KMS-11 (cell line): Measurements from ENCODE around the gene PSMB7.

Experiments
- H2AFZ ChIP-seq: fragments of 200-600 bp; sonication (generic); 2 replicates; pipeline ENCODE4 v1.6.1; 2016; ENCODE audit warnings: antibody characterized with exemption, mixed run types, low read depth
- H3K27ac ChIP-seq: fragments of 200-600 bp; sonication (generic); 2 replicates; pipeline ENCODE4 v1.6.1; 2016; ENCODE audit warnings: mild to moderate bottlenecking, mixed run types
- H3K27me3 ChIP-seq: fragments of 200-600 bp; sonication (generic); 2 replicates; pipeline ENCODE4 v1.6.1; 2017; ENCODE audit warnings: mild to moderate bottlenecking, low read depth, mixed run types, moderate library complexity; ENCODE audit not compliant: insufficient read depth
- H3K36me3 ChIP-seq: fragments of 200-600 bp; sonication (generic); 2 replicates; pipeline ENCODE4 v1.6.1; 2017; ENCODE audit warnings: mild to moderate bottlenecking, mixed run types; ENCODE audit not compliant: insufficient read depth
- H3K4me1 ChIP-seq: fragments of 200-600 bp; sonication (generic); 2 replicates; pipeline ENCODE4 v1.6.1; 2016; ENCODE audit warnings: mild to moderate bottlenecking, low read depth, mixed run types; ENCODE audit not compliant: poor library complexity, severe bottlenecking
- H3K4me2 ChIP-seq: fragments of 200-600 bp; sonication (generic); 2 replicates; pipeline ENCODE4 v1.7.0; 2016; ENCODE audit warnings: mild to moderate bottlenecking, mixed run types
- H3K4me3 ChIP-seq: fragments of 200-600 bp; sonication (generic); IDR thresholded peaks from 2 replicates; pipeline ENCODE4 v1.6.1; 2017; ENCODE audit warnings: low read depth, low read length, mixed read lengths; ENCODE audit not compliant: insufficient read depth
- H3K79me2 ChIP-seq: fragments of 200-600 bp; sonication (generic); 2 replicates; pipeline ENCODE4 v1.6.1; 2016; ENCODE audit warnings: low read depth, mixed run types; ENCODE audit not compliant: insufficient read depth
- H3K9ac ChIP-seq: fragments of 200-600 bp; sonication (generic); 2 replicates; pipeline ENCODE4 v1.6.1; 2016; ENCODE audit warnings: mild to moderate bottlenecking, mixed run types
- H4K20me1 ChIP-seq: fragments of 200-600 bp; sonication (generic); 2 replicates; pipeline ENCODE4 v1.6.1; 2016; ENCODE audit warnings: mild to moderate bottlenecking, mixed run types; ENCODE audit not compliant: insufficient read depth
- TF ChIP-seq, protein P1 (sequence below): fragments of 200-600 bp; sonication (generic); conservative IDR thresholded peaks from 2 replicates; pipeline ENCODE4 v1.6.1; 2017; ENCODE audit warnings: low read depth, mild to moderate bottlenecking, antibody characterized with exemption, low read length, moderate library complexity, mixed read lengths

Gene PSMB7

DNA sequence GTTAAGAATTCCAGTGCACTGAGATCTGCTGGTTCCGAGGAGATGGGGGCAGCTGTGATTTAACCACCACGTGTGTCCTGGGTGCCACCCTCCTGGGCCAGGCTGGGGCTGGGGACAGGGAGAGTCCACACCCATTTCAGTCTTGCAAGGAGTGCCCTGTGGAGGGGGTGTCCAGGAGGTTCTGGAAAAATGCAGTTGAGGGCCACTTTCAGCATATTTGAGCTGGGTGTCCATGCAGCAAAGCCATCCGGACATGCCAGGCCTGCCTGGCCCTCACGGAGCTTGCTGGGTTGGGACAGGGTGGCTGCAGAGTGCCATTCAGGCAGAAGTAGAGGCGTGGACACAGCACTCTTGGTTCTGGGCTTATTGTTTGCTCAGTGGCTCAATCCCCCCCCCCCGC lies 89.4 kb downstream of the PSMB7 start:
- H3K27me3 ChIP-seq = no peaks in the 10 kb centered on the region
- H3K36me3 ChIP-seq = no peaks in the 10 kb centered on the region
- no peak overlapping the region for H3K4me3 ChIP-seq
- no peaks in the 10 kb centered on the region for H3K4me1 ChIP-seq
- H2AFZ ChIP-seq = no peak overlapping the region
- no peaks in the 10 kb centered on the region for H3K79me2 ChIP-seq
- TF ChIP-seq, protein P1, sequence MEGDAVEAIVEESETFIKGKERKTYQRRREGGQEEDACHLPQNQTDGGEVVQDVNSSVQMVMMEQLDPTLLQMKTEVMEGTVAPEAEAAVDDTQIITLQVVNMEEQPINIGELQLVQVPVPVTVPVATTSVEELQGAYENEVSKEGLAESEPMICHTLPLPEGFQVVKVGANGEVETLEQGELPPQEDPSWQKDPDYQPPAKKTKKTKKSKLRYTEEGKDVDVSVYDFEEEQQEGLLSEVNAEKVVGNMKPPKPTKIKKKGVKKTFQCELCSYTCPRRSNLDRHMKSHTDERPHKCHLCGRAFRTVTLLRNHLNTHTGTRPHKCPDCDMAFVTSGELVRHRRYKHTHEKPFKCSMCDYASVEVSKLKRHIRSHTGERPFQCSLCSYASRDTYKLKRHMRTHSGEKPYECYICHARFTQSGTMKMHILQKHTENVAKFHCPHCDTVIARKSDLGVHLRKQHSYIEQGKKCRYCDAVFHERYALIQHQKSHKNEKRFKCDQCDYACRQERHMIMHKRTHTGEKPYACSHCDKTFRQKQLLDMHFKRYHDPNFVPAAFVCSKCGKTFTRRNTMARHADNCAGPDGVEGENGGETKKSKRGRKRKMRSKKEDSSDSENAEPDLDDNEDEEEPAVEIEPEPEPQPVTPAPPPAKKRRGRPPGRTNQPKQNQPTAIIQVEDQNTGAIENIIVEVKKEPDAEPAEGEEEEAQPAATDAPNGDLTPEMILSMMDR = no peak
- no peaks in the 10 kb centered on the region for H4K20me1 ChIP-seq
- no peak overlapping the region for H3K4me2 ChIP-seq
- H3K9ac ChIP-seq = no peak overlapping the region
- H3K27ac ChIP-seq = no peak overlapping the region

GRCh38 chr9:124323904-124324303 lies 91.3 kb downstream of the PSMB7 start:
- no peaks in the 10 kb centered on the region for H3K36me3 ChIP-seq
- H4K20me1 ChIP-seq = no peaks in the 10 kb centered on the region
- no peaks in the 10 kb centered on the region for H3K27me3 ChIP-seq
- no peak overlapping the region for H3K9ac ChIP-seq
- H3K4me2 ChIP-seq = no peak overlapping the region
- H2AFZ ChIP-seq = no peak overlapping the region
- no peak overlapping the region for H3K27ac ChIP-seq
- H3K79me2 ChIP-seq = no peaks in the 10 kb centered on the region
- TF ChIP-seq, protein P1 = no peak
- H3K4me1 ChIP-seq = no peaks in the 10 kb centered on the region
- H3K4me3 ChIP-seq = no peak overlapping the region

- Histone ChIP-seq H3K4me1 (no peaks in the 10 kb centered on the region), H3K79me2 (no peaks in the 10 kb centered on the region), H3K4me3 (no peak overlapping the region), H3K36me3 (no peaks in the 10 kb centered on the region), H3K27ac (no peak overlapping the region), H2AFZ (no peak overlapping the region), H3K9ac (no peak overlapping the region), H3K4me2 (no peak overlapping the region), H3K27me3 (no peaks in the 10 kb centered on the region), H4K20me1 (no peaks in the 10 kb centered on the region)
- TF ChIP-seq, protein P1 = no peak
These were observed 92.4 kb downstream of the PSMB7 start for GRCh38 chr9:124322618-124323432.

DNA sequence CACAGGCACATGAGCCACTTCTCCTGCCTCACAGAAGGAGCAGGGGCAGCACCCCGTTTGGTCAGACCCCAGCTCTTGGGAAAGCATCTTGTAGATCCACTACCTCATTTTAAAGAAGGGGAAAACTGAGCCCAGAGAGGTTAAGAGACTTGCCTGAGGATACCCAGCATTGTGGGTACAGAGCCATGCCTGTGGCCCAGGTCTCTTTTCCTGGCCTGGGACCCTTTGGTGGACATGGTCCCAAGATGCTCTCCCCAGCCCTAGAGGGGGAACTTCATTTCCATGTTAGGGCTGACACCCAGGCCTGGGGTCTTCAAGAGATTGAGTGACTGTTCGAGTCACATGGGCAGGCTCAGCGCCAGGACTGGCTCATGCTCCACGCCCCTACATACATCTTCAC lies 93.3 kb downstream of the PSMB7 start:
- Histone ChIP-seq H4K20me1 (no peaks in the 10 kb centered on the region), H3K4me3 (no peak overlapping the region), H2AFZ (no peak overlapping the region), H3K27me3 (no peaks in the 10 kb centered on the region), H3K79me2 (no peaks in the 10 kb centered on the region), H3K4me2 (no peak overlapping the region), H3K4me1 (no peaks in the 10 kb centered on the region), H3K9ac (no peak overlapping the region), H3K27ac (no peak overlapping the region), H3K36me3 (no peaks in the 10 kb centered on the region)
- TF ChIP-seq, protein P1 = no peak
